Measurements from ENCODE around the gene MAEA.

GRCh38 chr4:1307951-1308735 is 18.5 kb downstream of the MAEA start:
- TF ChIP-seq POLR2AphosphoS5 (IDR thresholded peaks at IDR 0.05) (no peak), CTCF (IDR thresholded peaks at IDR 0.05) (no peak)
